ENCODE data around the gene PSORS1C2.

The PSORS1C2 gene

DNA sequence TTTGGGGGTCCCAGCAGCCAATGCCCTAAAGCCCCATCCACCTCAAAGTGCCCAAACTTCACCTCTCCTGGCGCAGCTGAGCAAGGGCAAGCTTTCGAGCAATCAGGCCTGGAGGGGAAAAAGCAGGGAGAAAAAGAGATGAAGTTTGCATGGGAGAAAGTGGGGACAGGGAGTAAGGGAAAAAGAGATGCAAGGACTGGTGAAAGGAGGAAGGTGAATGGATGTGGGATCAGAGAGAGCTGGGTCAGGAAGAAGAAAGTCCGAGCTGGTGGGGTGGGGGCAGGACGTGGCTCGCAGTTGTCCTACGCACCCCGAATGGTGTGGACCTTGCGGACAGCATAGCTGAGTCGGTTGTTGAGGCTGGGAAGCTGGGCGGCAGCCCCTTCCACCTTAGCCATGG, 6.5 kb upstream of the PSORS1C2 start:
- no peak for DNase-seq
- in situ Hi-C loops (cut with HindIII; ENCODE audit: low pct_ligation_motif_present, low pct_unique_long_range_greater_than_20kb, low sequenced_read_pairs), result no loop called here

DNA sequence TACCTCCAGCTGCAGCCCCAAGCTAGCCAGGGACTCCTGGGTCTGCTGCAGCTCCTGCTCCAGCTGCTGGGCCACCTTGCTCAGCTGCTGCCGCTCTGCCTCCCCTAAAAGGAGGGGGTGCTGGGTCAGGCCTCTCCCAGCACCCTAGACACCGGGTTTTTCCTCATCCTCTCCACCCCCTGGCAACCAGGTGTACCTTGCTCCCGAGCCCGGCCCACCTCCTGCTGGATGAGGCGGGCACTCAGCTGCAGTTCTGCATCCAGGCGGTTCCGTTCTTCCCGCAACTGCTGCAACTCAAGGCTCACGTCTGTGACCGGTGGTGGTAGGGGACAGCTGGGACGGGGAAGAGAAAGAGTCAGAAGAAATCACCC, 6.1 kb upstream of the PSORS1C2 start:
- in situ Hi-C loops (cut with HindIII; ENCODE audit: low pct_ligation_motif_present, low pct_unique_long_range_greater_than_20kb, low sequenced_read_pairs), result no loop called here
- DNase-seq, result no peak

DNA sequence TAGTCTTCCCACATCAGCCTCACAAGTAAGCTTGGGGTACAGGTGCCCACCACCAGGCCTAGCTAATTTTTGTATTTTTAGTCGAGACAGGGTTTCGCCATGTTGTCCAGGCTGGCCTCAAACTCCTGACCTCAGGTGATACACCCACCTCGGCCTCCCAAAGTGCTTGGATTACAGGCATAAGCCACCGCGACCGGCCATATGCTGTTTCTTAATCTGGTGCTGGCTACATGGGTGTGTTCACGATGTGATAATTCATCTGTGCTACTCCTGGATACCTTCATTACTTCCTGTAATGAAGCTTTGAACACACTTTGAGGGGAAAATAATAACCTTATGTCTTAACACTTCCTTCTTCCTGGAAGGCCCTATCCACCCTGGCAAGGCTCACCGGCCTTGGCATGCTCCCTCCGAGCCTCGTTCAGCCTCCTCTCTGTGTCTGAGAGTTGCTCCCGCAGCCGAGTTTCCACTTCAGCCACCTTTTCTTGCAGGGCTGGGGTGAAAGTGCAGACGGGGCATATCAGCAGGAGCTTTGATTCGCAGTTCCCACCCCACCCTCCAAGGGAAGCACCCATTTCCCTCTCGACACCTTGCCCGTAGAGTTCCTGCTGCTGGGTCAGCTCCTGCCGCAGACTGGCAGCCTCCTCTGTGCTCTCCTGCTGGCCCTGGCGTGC, 5.6 kb upstream of the PSORS1C2 start:
- no peak for DNase-seq
- in situ Hi-C loops (cut with HindIII; ENCODE audit: low pct_ligation_motif_present, low pct_unique_long_range_greater_than_20kb, low sequenced_read_pairs), result no loop called here

DNA sequence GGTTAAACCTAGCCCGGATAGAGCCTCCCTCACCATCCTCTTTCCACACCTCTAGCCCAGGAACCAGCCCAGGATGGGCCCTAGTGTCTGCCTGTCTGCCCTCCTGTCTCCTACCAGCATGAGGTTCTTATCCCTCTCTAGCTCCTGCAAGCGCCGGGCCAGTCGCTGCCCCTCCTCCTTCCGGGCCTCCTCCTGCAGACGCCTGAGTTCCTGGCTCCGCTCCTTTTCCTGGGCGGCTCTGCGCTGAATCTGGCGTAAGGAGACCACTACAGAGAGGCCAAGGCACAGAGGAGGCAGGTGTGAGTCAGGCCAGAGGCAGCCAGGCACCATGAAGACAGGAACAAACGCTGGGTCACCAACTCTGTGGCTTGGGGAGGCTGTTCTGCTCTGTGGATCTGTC, 4.3 kb upstream of the PSORS1C2 start:
- DNase-seq, result peak; percentile 87
- in situ Hi-C loops (cut with HindIII; ENCODE audit: low pct_ligation_motif_present, low pct_unique_long_range_greater_than_20kb, low sequenced_read_pairs), result no loop called here

DNA sequence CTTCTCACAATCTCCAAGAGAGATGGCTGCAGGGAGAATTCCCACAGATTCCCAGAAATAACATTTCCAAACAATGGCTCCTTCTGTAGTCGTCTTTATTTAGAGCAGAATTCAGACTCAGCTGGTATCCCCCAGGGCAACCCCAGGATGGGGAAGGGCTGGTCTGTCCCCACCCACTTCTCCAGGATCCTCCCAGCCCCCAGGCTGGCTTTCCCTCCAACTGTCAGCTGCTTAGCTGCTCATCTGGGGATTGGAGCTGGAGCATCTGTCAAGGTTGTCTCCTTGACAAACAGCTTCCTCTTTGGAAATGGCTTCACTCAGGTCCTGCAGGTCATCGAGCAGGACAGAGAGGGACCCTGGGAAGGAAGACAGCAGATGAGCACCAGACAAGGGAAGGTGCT, 3.5 kb upstream of the PSORS1C2 start:
- in situ Hi-C loops (cut with HindIII; ENCODE audit: low pct_ligation_motif_present, low pct_unique_long_range_greater_than_20kb, low sequenced_read_pairs), result no loop called here
- DNase-seq, result no peak

DNA sequence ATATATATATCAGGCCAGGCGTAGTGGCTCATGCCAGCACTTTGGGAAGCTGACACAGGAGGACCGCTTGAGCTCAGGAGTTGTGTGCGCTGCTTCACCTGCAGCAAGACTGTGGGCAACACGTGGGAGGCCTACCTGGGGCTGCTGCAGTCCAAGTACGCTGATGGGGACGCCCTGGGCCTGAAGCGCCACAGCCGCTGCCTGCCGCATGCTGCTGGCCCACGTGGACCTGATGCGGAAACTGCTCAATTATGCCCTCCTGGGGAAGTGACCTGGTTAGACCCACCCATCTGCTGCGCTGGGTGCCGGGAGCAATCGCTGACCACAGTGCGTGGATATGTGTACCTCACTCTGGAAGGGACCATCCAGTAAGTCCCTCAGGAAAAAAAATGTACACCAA, 1.8 kb upstream of the PSORS1C2 start:
- DNase-seq, result no peak
- in situ Hi-C loops (cut with HindIII; ENCODE audit: low pct_ligation_motif_present, low pct_unique_long_range_greater_than_20kb, low sequenced_read_pairs), result no loop called here

DNA sequence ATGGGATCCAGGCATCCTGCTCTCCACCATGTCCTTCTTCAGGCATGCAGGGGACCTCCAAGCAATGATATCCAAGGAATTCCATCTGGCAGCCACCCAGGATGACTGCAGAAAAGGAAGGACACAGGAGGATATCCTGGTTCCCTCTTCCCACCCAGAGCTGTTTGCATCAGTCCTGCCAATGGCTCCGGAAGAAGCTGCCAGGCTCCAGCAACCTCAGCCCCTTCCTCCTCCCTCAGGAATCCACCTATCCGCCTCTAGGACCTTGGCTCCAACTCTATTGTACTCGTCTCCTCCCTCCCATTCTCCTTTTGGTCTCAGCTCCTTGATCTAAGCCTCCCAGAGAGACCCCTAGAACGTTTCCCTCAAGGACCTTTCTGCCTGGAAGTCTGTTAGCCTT, 733 bp upstream of the PSORS1C2 start:
- peak; percentile 48 for DNase-seq
- in situ Hi-C loops (cut with HindIII; ENCODE audit: low pct_ligation_motif_present, low pct_unique_long_range_greater_than_20kb, low sequenced_read_pairs), result no loop called here

DNA sequence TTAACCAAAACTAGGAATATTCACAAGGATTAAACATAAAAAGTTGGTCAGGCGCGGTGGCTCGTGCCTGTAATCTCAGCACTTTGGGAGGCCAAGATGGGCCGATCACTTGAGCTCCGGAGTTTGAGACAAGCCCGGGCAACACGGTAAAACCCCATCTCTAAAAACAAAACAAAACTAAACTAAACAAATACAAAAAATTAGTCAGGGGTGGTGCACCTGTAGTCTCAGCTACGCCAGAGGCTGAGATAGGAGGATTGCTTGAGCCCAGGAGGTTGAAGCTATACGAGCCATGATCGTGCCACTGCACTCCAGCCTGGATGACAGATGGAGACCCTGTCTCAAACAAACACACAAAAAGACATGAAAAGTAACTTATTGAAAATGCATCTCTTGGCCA, 3.2 kb downstream of the PSORS1C2 start:
- no peak for DNase-seq
- in situ Hi-C loops (cut with HindIII; ENCODE audit: low pct_ligation_motif_present, low pct_unique_long_range_greater_than_20kb, low sequenced_read_pairs), result no loop called here

DNA sequence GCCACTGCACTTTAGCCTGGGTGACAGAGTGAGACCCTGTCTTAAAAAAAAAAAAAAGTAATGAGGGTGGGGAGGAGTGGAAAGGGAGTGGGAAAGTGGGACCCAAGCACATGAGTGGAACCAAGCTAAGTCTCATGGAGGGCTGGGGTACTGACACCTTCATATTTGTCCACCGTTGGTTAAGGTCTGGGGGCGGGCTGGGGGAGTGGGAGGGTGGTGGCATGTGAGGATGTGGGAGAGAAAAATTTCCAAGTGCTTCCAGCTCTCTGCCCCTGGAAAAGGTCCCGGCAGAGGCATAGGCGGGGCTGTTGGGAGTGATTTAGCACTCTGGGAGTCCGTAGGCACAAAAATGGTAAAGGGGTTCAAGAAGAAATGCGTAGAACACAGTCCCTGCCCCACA, 6.1 kb downstream of the PSORS1C2 start:
- in situ Hi-C loops (cut with HindIII; ENCODE audit: low pct_ligation_motif_present, low pct_unique_long_range_greater_than_20kb, low sequenced_read_pairs), result no loop called here
- DNase-seq, result no peak

DNA sequence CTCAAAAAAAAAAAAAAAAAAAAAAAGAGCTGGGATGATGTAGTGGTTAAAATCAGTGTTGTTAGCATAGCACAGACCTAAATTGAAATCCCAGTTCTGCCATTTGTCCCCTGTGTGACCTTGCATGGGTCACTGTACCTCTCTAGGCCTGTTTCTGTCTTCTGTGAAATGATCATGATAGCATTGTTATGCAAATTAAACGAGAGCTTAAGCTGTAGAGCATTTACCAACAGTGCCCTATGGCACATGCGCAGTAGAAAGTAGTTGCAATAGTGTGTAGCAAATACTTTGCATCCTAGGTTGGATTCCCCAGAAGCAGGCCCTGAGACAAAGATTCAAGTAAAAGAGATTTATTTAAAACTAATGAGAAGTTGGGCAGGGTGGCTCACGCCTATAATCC, 7.3 kb downstream of the PSORS1C2 start:
- DNase-seq, result no peak
- in situ Hi-C loops (cut with HindIII; ENCODE audit: low pct_ligation_motif_present, low pct_unique_long_range_greater_than_20kb, low sequenced_read_pairs), result no loop called here

DNA sequence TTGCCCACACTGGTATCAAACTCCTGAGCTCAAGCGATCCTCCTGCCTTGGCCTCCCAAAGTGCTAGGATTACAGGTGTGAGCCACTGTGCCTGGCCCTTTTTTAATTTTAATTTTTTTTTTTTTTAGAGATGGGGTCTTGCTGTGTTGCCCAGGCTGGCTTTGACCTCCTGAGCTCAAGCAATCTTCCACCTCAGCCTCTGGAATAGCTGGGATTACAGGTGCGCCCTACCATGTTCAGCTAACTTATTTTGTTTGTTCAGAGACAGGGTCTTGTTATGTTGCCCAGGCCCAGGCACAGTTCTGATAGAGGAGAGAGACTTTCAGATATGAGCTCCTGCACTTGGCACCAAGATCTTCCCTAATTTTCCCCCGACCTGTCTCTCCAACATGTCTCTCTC, 8.1 kb downstream of the PSORS1C2 start:
- DNase-seq, result no peak
- in situ Hi-C loops (cut with HindIII; ENCODE audit: low pct_ligation_motif_present, low pct_unique_long_range_greater_than_20kb, low sequenced_read_pairs), result no loop called here

DNA sequence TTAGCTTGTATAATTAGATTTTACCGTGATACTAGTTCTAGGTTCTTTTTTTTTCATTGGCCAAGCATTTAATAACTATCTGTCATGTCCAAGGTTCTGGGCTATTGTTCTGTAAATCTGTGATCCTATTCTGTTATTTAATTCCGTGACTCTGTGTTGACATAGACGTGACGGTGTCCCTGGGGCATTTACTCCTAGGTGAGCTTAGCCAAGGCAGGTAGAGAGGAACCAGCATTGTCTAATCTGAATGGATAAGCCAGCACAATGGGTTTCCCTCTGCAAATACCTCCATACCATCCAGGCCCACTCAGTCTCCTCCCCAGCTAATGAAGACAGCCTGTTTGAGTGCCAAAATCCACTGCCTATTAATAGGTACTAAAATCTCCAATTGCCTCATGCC, 9.7 kb downstream of the PSORS1C2 start:
- in situ Hi-C loops (cut with HindIII; ENCODE audit: low pct_ligation_motif_present, low pct_unique_long_range_greater_than_20kb, low sequenced_read_pairs), result no loop called here
- DNase-seq, result no peak

DNA sequence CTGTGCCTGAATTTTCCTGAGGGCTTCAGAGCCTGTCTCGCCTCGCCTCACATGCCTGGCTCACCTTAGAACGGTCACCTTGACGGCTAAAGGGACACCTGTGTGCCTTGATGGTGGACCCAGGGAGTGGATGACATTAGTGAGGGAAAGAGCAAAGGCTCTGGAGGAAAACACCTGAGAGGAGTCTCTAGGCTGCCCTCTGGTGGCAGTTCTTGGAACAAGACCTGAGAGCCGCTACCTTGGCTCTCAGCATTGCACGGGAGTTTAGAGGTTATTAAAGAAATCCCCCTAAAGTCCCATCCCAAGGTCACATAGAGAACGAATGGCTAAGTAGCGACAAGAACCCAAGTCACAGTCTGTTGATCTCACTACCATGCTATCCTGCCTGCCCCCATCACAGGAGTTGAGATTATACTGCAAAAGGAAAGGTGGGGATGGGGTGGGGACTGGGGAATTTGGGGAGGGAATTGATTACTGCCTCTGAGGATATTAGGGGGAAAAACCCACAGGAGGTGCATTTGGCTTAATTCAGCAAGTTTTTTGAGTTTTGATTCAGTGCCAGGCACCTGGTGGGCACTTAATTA, 10.7 kb downstream of the PSORS1C2 start:
- in situ Hi-C loops (cut with HindIII; ENCODE audit: low pct_ligation_motif_present, low pct_unique_long_range_greater_than_20kb, low sequenced_read_pairs), result no loop called here
- DNase-seq, result peak; percentile 46

DNA sequence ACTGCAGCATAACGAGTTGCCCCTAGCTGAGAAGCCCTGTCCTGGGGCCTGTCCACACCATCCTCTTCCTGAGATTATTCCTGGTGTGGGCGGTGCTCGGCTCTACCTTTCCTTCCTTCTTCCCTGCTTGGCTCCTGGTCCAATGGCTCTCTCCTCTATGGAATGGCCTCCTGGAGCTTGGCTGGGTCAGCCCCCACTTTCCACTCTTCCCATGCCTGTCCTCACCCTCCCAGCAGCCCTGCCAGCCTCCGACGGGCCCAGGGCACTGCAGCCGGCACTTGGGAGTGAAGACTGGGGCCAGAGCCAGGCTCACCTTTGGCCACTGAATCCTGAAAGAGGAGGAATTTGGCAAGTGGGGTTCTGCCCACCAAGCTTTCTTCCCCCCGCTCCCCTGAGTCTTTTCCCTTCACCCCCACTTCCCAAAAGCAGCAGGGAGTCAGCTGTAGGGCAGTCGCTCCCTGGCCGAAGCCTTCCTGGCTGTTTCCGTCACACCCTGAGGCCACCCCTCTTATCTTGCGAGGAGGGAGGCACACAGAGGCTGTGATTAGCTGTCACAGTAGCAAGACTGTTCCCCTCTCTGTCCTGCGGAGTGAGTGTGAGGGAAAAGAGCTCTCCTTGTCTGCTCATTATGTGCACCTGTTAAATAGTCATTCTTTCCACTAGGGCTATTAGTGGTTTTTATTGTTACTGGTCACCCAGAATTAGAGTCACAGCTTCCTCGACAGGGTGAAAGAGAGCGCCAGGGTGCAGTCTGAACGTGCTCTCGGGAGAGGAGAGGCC, 12.3 kb downstream of the PSORS1C2 start:
- in situ Hi-C loops (cut with HindIII; ENCODE audit: low pct_ligation_motif_present, low pct_unique_long_range_greater_than_20kb, low sequenced_read_pairs), result no loop called here
- no peak for DNase-seq

DNA sequence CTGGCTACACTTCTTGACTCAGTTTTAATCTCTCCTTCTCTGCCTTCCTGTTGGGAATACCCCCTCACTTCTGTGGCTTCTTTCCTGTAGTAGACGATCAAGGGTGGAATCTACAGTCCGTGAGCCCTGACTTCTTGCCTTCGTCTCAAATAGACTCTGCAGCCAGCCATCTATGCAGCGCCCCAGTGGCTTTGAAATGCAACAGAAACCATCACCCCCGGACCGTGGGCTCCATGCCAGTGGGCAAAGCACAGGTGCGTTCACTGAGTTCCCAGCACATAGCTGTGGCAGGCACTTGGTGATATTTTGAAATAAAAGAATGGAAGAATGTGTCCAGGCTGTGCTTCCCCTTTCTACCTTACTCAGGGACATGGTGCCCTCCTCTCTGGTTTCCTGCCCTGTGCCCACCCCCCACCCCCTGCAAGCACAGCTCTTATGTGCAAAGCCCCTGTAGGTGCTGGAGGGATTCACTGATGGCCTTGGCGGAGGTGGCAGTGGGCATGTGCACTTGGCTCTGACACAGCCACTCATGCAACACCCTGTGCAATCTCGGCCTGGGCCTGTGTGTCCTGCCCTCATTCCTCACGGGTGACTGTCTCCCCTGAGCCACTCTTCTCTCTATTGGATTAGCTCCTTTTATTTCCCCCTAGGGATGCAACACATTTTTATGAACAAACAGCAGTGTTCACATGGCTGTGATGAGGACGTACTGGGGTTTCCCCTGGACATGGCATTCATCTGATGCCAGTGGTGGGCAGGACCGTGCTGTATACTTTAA, 13.1 kb downstream of the PSORS1C2 start:
- DNase-seq, result no peak
- in situ Hi-C loops (cut with HindIII; ENCODE audit: low pct_ligation_motif_present, low pct_unique_long_range_greater_than_20kb, low sequenced_read_pairs), result no loop called here

DNA sequence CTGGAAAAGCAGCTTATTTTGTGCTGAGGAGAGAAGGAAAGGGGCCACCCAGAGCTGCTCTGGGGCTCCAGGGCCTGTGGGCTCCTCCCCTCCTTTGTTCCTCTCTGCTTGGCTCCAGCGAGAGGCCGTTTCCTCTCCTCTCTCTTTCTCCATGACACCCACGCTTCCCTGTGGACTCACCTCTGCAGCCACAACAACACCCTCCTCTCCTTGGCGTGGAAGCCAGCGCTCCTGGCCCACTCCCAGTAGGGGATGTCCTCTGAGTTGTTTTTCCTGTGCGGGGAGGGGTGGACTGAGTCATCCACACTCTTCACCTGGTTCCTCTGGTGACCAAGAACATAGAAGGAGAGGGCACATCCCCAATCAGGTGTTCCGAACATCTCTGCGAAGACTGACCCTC, 13.7 kb downstream of the PSORS1C2 start:
- DNase-seq, result no peak
- in situ Hi-C loops (cut with HindIII; ENCODE audit: low pct_ligation_motif_present, low pct_unique_long_range_greater_than_20kb, low sequenced_read_pairs), result no loop called here

DNA sequence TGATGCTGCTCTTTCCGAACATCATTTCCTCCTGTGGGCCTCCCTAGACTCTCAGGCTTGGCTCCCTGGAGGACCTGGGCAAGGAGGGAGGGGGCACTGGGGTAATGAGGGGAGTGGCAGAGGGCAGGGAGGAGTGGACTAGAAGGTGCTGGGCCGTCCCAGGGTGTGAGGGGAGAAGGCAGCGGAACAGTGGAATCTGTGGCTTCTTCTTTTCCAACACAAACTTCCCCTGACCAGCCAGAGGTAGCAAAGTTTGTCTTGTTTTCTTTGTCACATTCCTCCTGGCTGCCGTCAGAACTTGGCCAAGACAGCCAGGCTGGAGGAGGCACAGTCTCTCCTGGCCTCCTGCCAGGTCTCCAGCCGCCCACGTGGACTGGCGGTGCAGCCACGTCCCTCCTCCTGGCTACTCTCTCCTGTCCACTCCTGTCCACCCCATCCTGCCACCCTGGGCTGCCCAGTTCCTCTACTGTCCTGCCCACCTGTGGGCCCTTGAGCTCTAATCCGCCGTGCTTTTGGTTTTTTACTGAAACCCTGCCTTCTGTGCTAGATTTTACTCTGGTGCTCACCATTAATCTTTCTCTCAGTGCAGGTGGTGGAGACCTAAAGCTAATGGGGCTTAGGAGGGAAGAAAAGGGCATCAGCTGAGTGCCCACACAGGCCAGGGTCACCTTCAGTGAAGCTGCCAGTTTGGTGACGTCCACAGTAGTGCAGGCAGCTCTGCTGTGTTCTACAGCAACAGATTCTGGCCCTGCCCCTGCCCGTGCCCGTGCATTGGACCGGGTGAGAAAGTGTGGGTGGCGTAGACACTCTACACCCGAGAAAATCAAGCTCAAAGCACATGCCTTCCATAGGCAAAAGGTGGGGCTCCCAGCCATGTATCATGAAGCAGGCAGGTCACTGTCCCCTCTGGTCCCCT, 15.8 kb downstream of the PSORS1C2 start:
- in situ Hi-C loops (cut with HindIII; ENCODE audit: low pct_ligation_motif_present, low pct_unique_long_range_greater_than_20kb, low sequenced_read_pairs), result no loop called here
- no peak for DNase-seq

DNA sequence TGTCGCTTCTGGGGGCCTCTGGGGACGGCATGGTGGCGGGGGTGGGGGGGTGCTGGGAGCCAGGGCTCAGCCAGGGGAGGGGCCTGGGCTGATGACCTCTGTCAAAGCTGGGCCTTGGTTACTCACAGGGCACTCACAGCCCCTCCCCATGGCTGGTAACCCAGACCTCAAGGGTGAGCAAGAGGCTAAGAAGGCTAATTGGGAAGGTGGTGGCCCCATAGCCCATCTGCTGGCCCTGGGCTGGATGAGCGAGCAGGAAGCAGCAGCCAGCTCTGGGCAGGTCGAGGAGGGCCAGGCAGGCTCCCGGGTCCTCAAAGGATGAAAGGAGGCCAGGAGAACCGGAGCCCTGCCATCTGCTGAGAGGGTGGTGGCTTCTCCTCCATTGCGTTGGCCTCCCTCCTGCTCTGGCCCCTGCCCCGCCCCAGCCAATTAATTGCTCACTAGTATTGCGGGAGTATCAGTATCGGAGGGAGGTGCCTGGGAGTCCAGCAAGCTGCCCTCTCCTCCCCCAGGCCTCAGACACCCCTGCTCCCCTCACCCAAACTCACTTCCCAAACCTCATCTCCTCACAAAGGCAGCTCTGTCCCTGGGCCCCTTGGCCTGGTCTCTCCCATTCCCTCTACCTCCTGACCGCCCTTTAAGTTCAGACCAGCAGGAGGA, 17.6 kb downstream of the PSORS1C2 start:
- in situ Hi-C loops (cut with HindIII; ENCODE audit: low pct_ligation_motif_present, low pct_unique_long_range_greater_than_20kb, low sequenced_read_pairs), result no loop called here
- DNase-seq, result no peak

Measured in ACHN (cell line).